K562 (cell line): ENCODE data around the gene PRM2. TPM values are rescaled to one million over a fixed set of nuclear protein-coding genes. Genes with fewer than 3 reads are reported as not detected.

ENCODE experiments used
- BACH1 ChIP-seq: fragments of 200-800 bp; sonication (Bioruptor generic); IDR thresholded peaks from 2 replicates; pipeline ENCODE4 v1.6.1; 2016; ENCODE audit warnings: missing genetic modification characterization, missing compliant biosample characterization
- HDAC6 ChIP-seq: IDR thresholded peaks from 2 replicates; pipeline ENCODE4 v1.6.1; 2012; ENCODE audit warnings: low read depth, mild to moderate bottlenecking, control low read depth, inconsistent platforms, low read length, moderate library complexity
- HEY1 ChIP-seq: fragments of 250-450 bp; sonication (Bioruptor Pico); IDR thresholded peaks from 2 replicates; pipeline ENCODE4 v1.5.0; 2020; ENCODE audit warnings: mild to moderate bottlenecking, moderate library complexity, borderline replicate concordance
- HMGXB4 ChIP-seq: sonication (generic); formaldehyde crosslinking; IDR thresholded peaks from 2 replicates; pipeline ENCODE4 v1.8.1; 2023; ENCODE audit warnings: mild to moderate bottlenecking, missing genetic modification reagents
- KLF16 ChIP-seq: IDR thresholded peaks from 2 replicates; pipeline ENCODE4 v1.6.1; 2016; ENCODE audit warnings: antibody characterized with exemption
- NR2F6 ChIP-seq: fragments of 450-650 bp; formaldehyde crosslinking; IDR thresholded peaks from 2 replicates; pipeline ENCODE4 v1.4.0; 2020; ENCODE audit warnings: mild to moderate bottlenecking
- POLR2AphosphoS2 ChIP-seq: IDR thresholded peaks from 2 replicates; pipeline ENCODE4 v1.6.1; 2012; ENCODE audit warnings: low read length, improper control_type of control experiment
- POLR2G ChIP-seq: fragments of 200-400 bp; formaldehyde crosslinking; IDR thresholded peaks from 2 replicates; pipeline ENCODE4 v1.6.1; 2017; ENCODE audit warnings: low read depth, mild to moderate bottlenecking, antibody characterized with exemption, low read length, moderate library complexity
- PTTG1 ChIP-seq: fragments of 450-650 bp; IDR thresholded peaks from 2 replicates; pipeline ENCODE4 v1.6.1; 2016; ENCODE audit warnings: low read depth, mild to moderate bottlenecking, missing genetic modification characterization, missing compliant biosample characterization
- TRIM25 ChIP-seq: fragments of 450-650 bp; IDR thresholded peaks from 2 replicates; pipeline ENCODE4 v1.7.0; 2016; ENCODE audit warnings: borderline replicate concordance
- U2AF1 ChIP-seq: fragments of 200-400 bp; formaldehyde crosslinking; optimal IDR thresholded peaks from 2 replicates; pipeline ENCODE3; 2017; ENCODE audit warnings: mild to moderate bottlenecking, low read depth, low read length, moderate library complexity
- ZC3H11A ChIP-seq: IDR thresholded peaks from 2 replicates; pipeline ENCODE4 v1.6.1; 2012; ENCODE audit warnings: low read depth, low read length, improper control_type of control experiment
- ZKSCAN8 ChIP-seq: fragments of 200-800 bp; sonication (Bioruptor generic); IDR thresholded peaks from 2 replicates; pipeline ENCODE4 v1.6.1; 2016; ENCODE audit warnings: missing genetic modification characterization, missing compliant biosample characterization
- ZNF165 ChIP-seq: fragments of 250-450 bp; sonication (Bioruptor Pico); IDR thresholded peaks from 2 replicates; pipeline ENCODE4 v1.4.0; 2020; ENCODE audit warnings: borderline replicate concordance
- ZNF282 ChIP-seq: sonication (generic); formaldehyde crosslinking; IDR thresholded peaks from 2 replicates; pipeline ENCODE4 v1.8.1; 2023; ENCODE audit warnings: missing genetic modification reagents
- ZNF639 ChIP-seq, 2 experiments: fragments of 200-800 bp in 1 of 2; sonication (Bioruptor generic) in 1 of 2; sonication (generic) in 1 of 2; formaldehyde crosslinking in 1 of 2; IDR thresholded peaks in 1 of 2; conservative IDR thresholded peaks in 1 of 2; 2 replicates each; pipeline versions ENCODE4 v1.5.0 to v1.6.1; 2016 to 2020; ENCODE audit warnings: missing compliant biosample characterization in 1 of 2, missing genetic modification characterization in 1 of 2, missing genetic modification reagents in 1 of 2
- polyA plus RNA-seq, 8 experiments: library from polyadenylated mRNA; depleted of rRNA in 4 of 8; stranded (reverse) in 5 of 8; unstranded in 3 of 8; fragments of >200 nt; fragmentation: Nextera tagmentation in 2 of 8; fragmentation: Illumina TruSeq in 1 of 8; extraction: Ambion mirVana in 2 of 8; extraction: Trizol in 1 of 8; gene quantifications; 2 replicates each; pipeline versions ENCODE4 v1.2.1 to v1.2.3, GENCODE V29; 2011 to 2014; ENCODE audit warnings: inconsistent platforms in 1 of 8, missing spikeins in 1 of 8
- total RNA-seq, 7 experiments: library from RNA; depleted of rRNA in 6 of 7; stranded (reverse); fragments of >200 nt in 6 of 7; fragmentation: Illumina TruSeq in 2 of 7; extraction: Trizol in 2 of 7; gene quantifications; 2 replicates each; pipeline versions ENCODE4 v1.2.1 to v1.2.3, GENCODE V29; 2011 to 2021; ENCODE audit warnings: low replicate concordance in 1 of 7
- TF ChIP-seq, protein P1 (sequence below): sonication (generic); formaldehyde crosslinking; IDR thresholded peaks from 2 replicates; pipeline ENCODE4 v1.8.0; 2023; ENCODE audit warnings: mild to moderate bottlenecking, missing genetic modification reagents

The PRM2 gene
- total and polyA plus RNA-seq, 9 of the 15 experiments (the other 6 are each of a cell fraction or from before 2014, with no cell fraction given): not detected

DNA sequence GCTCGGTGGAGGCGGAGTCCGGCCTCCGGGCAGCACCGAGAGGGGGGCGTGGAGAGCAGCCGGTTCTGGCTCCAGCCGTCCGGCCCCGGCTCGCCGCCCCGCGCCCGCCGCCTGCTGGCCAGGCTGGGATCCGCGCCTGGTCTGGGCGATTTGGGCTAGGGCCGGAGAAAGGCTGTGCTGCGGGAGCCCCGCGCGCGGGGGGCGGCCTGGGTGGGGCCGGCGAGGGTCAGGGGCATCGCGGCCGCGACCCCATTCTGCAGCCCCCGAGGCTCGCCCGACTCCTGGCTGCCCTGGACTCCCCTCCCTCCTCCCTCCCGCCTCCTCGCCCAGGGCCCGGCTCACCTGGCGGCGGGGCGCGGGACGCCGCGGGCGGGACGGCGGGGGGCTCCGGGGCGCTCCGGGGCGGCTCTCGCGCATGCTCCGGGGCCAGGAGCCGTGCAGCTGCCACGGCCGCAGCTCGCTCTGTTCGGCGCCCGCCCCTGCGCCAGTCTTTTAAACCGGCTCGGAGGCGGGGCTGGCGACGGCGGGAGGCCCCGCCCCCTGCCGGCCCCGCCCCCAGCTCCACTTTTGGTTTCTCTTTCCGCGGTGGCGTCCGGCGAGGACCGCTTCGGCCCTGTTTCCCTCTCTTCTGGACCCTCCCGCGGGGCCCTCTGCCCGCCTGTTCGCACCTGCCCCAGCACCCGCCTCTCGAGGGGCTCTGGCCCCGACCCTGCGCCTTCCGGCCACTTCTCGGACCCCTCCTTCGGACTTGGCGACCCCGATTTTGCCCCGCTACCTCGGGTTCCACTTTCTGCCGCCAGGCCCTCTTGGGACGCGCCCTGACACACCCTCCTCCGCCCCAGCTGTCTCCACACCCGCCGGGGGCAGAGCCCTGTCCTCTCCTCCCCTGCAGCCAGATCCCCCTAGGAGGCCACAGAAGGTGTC lies 20.3 kb downstream of the PRM2 start, which contains the start of gene SOCS1 (continued):
- peak; percentile 39; the same call in 1 of the 2 replicates for TF ChIP-seq HMGXB4 (CRISPR knock-in tag)
- peak; percentile 96 for TF ChIP-seq POLR2G
- no peak for TF ChIP-seq ZNF282 (CRISPR knock-in tag)
- TF ChIP-seq HDAC6: no peak
- TF ChIP-seq PTTG1 (tag): no peak
- TF ChIP-seq TRIM25: no peak
- TF ChIP-seq POLR2AphosphoS2: no peak; the same call in 1 of the 2 replicates
- no peak for TF ChIP-seq ZKSCAN8 (CRISPR knock-in tag)
- no peak for TF ChIP-seq ZC3H11A
- TF ChIP-seq HEY1 (CRISPR knock-in tag): no peak
- TF ChIP-seq, protein P1, sequence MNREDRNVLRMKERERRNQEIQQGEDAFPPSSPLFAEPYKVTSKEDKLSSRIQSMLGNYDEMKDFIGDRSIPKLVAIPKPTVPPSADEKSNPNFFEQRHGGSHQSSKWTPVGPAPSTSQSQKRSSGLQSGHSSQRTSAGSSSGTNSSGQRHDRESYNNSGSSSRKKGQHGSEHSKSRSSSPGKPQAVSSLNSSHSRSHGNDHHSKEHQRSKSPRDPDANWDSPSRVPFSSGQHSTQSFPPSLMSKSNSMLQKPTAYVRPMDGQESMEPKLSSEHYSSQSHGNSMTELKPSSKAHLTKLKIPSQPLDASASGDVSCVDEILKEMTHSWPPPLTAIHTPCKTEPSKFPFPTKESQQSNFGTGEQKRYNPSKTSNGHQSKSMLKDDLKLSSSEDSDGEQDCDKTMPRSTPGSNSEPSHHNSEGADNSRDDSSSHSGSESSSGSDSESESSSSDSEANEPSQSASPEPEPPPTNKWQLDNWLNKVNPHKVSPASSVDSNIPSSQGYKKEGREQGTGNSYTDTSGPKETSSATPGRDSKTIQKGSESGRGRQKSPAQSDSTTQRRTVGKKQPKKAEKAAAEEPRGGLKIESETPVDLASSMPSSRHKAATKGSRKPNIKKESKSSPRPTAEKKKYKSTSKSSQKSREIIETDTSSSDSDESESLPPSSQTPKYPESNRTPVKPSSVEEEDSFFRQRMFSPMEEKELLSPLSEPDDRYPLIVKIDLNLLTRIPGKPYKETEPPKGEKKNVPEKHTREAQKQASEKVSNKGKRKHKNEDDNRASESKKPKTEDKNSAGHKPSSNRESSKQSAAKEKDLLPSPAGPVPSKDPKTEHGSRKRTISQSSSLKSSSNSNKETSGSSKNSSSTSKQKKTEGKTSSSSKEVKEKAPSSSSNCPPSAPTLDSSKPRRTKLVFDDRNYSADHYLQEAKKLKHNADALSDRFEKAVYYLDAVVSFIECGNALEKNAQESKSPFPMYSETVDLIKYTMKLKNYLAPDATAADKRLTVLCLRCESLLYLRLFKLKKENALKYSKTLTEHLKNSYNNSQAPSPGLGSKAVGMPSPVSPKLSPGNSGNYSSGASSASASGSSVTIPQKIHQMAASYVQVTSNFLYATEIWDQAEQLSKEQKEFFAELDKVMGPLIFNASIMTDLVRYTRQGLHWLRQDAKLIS (CRISPR knock-in tag): peak; percentile 71; the same call in 1 of the 2 replicates
- TF ChIP-seq ZNF639 (CRISPR knock-in tag; conservative IDR thresholded peaks at IDR 0.05 in 1 of 2, IDR thresholded peaks at IDR 0.05 in 1 of 2): no peak
- peak; percentile 59 for TF ChIP-seq KLF16
- no peak for TF ChIP-seq BACH1
- no peak for TF ChIP-seq U2AF1
- TF ChIP-seq NR2F6 (CRISPR knock-in tag): no peak
- no peak for TF ChIP-seq ZNF165
